Measurements from ENCODE around the gene TSR1.

The TSR1 gene

DNA sequence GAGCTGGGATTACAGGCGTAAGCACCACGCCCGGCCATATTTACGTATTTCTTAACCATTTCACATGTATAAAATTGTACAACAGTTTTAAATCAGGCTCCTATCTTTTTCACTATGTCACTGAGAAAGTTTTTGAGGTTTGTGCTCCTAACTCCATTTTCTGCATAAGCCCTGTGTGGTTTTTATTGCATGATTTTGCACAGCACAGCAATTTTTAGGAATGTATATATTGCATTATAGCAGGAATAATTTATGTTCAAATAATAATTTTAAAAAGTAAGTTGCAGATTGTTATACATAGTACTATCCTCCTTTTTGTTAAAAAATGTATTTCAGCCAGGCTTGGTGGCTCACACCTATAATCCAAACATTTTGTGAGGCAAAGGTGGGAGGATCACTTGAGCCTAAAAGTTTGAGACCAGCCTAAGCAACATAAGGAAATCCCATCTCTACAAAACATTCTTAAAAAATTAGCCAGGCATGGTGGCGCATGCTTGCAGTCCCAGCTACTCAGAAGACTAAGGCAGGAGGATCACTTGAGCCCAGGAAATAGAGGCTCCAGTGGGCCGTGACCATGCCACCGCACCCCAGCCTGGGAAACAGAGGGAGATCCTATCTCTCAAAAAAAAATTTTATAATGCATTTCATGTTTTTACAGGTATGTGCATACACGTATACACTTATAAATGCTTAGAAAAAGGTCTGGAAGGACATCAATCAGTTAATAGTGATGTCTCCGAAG lies 58.7 kb downstream of the TSR1 start:
- FAIRE-seq, result no peak

DNA sequence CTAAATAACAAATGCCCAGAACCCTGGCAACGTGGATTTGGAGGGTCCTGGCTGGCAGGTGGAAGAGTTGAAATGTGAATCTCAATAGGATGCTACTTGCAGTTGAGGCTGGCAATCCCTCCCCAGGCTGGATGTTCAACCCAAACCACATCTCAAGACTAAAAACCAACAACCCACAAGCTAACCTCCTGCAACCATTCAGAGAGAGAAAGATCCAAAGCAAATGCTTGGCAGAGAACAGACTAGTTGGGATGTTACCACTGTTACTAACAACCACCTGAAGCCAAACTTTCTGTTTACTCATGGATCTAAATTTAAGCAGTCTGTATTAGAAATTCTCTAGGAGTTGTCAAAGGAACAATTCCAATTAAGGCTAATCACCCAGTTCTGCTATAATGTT lies 60.5 kb downstream of the TSR1 start:
- no peak for FAIRE-seq

DNA sequence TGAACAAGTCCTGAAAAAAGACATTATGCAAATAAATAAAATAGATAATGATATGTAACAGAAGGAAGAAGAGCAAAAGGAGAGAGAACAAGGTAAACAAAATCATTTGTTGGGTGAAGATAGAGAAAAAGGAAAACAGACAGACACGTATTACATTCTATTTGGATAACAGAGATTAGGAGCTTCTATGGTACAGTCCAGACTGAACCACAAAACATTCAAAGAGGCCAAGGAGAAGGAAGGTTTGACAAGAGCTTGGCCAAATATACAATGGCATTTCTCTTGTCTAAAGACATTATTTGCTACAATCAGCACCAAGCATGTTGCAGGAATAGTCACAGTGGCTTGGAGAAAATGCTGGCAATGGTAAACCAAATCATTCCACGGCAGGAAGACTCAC lies 61.8 kb downstream of the TSR1 start:
- FAIRE-seq, result no peak
